Measurements from ENCODE around the gene NOL4L. TPM values are rescaled to one million over a fixed set of nuclear protein-coding genes. Genes with fewer than 3 reads are reported as not detected.

Gene NOL4L
- total and polyA plus RNA-seq, 9 donors, result 3.3 to 17.1 (median 10.6) TPM

DNA sequence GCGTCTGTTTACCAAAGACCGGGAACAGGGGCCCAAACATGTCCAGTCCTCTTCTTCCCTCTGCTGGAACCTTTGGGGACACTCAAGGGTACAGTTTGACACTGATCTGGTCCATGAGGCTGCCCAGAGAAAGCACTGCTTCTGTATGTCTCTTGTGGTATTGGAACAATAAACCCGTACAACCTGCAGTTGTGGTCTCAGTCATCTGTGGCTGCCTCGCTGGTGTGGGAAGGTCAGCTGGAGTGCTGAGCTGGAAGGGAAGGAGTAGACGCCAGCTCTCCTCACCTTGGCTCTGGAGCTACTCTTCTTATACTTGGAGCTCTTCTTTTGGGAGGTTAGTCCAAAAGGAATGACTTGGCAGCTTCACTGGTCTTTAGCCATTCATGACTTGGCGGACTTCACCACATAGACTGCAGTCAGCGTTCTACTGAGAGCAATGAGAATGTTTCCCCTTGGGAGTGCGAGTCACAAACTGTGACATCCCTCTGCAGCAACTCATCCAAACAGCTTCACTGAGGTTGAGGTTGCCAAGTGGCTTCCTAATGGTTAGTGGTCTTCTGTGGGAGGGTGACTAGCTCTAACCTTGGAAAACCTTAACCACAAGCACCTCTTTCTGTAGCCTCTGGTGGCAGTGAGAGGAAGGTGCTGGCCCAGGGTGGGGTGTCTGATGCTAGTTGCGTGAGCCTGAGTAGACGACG lies 145.9 kb downstream of the NOL4L start:
- H3K4me1 ChIP-seq (ENCODE audit: insufficient read depth), result no peaks in the 10 kb centered on the region
- DNase-seq, result peak in 1 of 5 donors; percentile 10
- no peak overlapping the region for H3K27ac ChIP-seq
- H3K4me3 ChIP-seq, result no peak overlapping the region
- no peaks in the 10 kb centered on the region for H3K27me3 ChIP-seq
- TF ChIP-seq CTCF (IDR thresholded peaks at IDR 0.05) (no peak), EP300 (IDR thresholded peaks at IDR 0.05) (no peak), POLR2A (IDR thresholded peaks at IDR 0.05) (no peak)
- no peaks in the 10 kb centered on the region for H3K36me3 ChIP-seq
- intact Hi-C loops (cut with DNase I), result no loop called here
- 79 to 87% (median 86%) methylated on average over 11 of the region's 11 CpGs for WGBS, 3 donors
- H3K9me3 ChIP-seq, result no peaks in the 10 kb centered on the region

GRCh38 chr20:32438331-32438858 lies 146.7 kb downstream of the NOL4L start:
- no peak for DNase-seq
- Histone ChIP-seq H3K27ac (no peak overlapping the region), H3K9me3 (no peaks in the 10 kb centered on the region), H3K4me3 (no peak overlapping the region), H3K36me3 (no peaks in the 10 kb centered on the region), H3K27me3 (no peaks in the 10 kb centered on the region), H3K4me1 (ENCODE audit: insufficient read depth) (no peaks in the 10 kb centered on the region)
- intact Hi-C loops (cut with DNase I), result no loop called here
- no peak for TF ChIP-seq CTCF (IDR thresholded peaks at IDR 0.05)
- TF ChIP-seq POLR2A (IDR thresholded peaks at IDR 0.05), result no peak
- no peak for TF ChIP-seq EP300 (IDR thresholded peaks at IDR 0.05)
- 83 to 86% (median 86%) methylated on average over 8 of the region's 8 CpGs for WGBS, 3 donors

- TF ChIP-seq CTCF (IDR thresholded peaks at IDR 0.05) (no peak), POLR2A (IDR thresholded peaks at IDR 0.05) (no peak), EP300 (IDR thresholded peaks at IDR 0.05) (no peak)
- Histone ChIP-seq H3K9me3 (no peaks in the 10 kb centered on the region), H3K4me3 (no peak overlapping the region), H3K36me3 (no peaks in the 10 kb centered on the region), H3K4me1 (ENCODE audit: insufficient read depth) (no peaks in the 10 kb centered on the region), H3K27me3 (no peaks in the 10 kb centered on the region), H3K27ac (no peak overlapping the region)
- intact Hi-C loops (cut with DNase I), result no loop called here
- DNase-seq, result no peak
- WGBS, 3 donors, result 65 to 73% (median 72%) methylated on average over 5 of the region's 5 CpGs
These were observed 147.6 kb downstream of the NOL4L start for GRCh38 chr20:32437391-32438074.

DNA sequence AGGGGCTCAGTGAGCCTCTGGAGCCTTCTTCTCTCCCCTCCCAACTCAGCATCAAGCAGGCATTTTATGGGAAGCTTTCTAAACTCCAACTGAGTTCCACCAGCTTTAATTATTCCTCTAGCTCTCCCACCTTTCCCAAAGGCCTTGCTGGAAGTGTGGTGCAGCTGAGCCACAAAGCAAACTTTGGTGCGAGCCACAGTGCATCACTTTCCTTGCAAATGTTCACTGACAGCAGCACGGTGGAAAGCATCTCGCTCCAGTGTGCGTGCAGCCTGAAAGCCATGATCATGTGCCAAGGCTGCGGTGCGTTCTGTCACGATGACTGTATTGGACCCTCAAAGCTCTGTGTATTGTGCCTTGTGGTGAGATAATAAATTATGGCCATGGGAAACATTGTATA lies 148.2 kb downstream of the NOL4L start:
- no peak for DNase-seq
- no peaks in the 10 kb centered on the region for H3K9me3 ChIP-seq
- no peak overlapping the region for H3K4me3 ChIP-seq
- WGBS, 3 donors, result 91 to 95% (median 94%) methylated on average over 7 of the region's 7 CpGs
- intact Hi-C loops (cut with DNase I), result no loop called here
- no peaks in the 10 kb centered on the region for H3K36me3 ChIP-seq
- TF ChIP-seq EP300 (IDR thresholded peaks at IDR 0.05) (no peak), POLR2A (IDR thresholded peaks at IDR 0.05) (no peak), CTCF (IDR thresholded peaks at IDR 0.05) (no peak)
- no peaks in the 10 kb centered on the region for H3K4me1 ChIP-seq (ENCODE audit: insufficient read depth)
- H3K27ac ChIP-seq, result no peak overlapping the region
- H3K27me3 ChIP-seq, result no peaks in the 10 kb centered on the region
